WI38 (cell line): ENCODE results near the gene ELMO2.

Source experiments
- H3K4me3 ChIP-seq: 2 replicates; pipeline ENCODE4 v1.5.1; 2011; ENCODE audit warnings: low read depth, mild to moderate bottlenecking, control low read depth, low read length
- TF ChIP-seq, protein P1 (sequence below): IDR thresholded peaks from 2 replicates; pipeline ENCODE4 v1.5.1; 2012; ENCODE audit warnings: low read depth, mild to moderate bottlenecking, control low read depth, low read length

Gene ELMO2

GRCh38 chr20:46343975-46344357, 62.4 kb downstream of the ELMO2 start:
- H3K4me3 ChIP-seq = no peak overlapping the region
- TF ChIP-seq, protein P1, sequence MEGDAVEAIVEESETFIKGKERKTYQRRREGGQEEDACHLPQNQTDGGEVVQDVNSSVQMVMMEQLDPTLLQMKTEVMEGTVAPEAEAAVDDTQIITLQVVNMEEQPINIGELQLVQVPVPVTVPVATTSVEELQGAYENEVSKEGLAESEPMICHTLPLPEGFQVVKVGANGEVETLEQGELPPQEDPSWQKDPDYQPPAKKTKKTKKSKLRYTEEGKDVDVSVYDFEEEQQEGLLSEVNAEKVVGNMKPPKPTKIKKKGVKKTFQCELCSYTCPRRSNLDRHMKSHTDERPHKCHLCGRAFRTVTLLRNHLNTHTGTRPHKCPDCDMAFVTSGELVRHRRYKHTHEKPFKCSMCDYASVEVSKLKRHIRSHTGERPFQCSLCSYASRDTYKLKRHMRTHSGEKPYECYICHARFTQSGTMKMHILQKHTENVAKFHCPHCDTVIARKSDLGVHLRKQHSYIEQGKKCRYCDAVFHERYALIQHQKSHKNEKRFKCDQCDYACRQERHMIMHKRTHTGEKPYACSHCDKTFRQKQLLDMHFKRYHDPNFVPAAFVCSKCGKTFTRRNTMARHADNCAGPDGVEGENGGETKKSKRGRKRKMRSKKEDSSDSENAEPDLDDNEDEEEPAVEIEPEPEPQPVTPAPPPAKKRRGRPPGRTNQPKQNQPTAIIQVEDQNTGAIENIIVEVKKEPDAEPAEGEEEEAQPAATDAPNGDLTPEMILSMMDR = no peak

- TF ChIP-seq, protein P1 = no peak
- H3K4me3 ChIP-seq = no peak overlapping the region
These were observed 63.0 kb downstream of the ELMO2 start for GRCh38 chr20:46343348-46343974.

- no peak overlapping the region for H3K4me3 ChIP-seq
These were observed 63.7 kb downstream of the ELMO2 start for GRCh38 chr20:46342451-46343347.

DNA sequence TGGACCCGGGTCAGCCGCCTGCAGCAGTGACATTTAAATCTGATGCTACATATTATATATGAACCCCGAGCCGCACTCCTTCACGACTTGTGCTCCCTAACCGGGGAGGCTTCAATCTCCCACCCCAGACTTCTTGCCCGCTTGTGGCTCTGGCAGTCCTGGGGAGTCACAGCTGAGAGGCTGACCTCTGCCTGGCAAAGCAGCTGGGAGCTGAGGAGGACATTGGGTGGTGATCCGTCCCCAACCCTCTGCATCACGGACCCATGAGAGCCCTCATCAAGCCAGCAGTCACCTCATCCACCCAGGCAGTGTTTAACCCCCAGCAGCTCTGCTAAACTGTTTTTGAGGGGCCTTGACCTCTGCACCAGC, 64.4 kb downstream of the ELMO2 start:
- no peak overlapping the region for H3K4me3 ChIP-seq
- TF ChIP-seq, protein P1 = no peak

More at GRCh38 chr20:46342451-46343347, 63.7 kb downstream of the ELMO2 start:
- TF ChIP-seq, protein P1 = no peak

GRCh38 chr20:46341074-46342009, 65.1 kb downstream of the ELMO2 start:
- TF ChIP-seq, protein P1 = no peak

GRCh38 chr20:46339037-46339436, 67.4 kb downstream of the ELMO2 start:
- H3K4me3 ChIP-seq = no peak overlapping the region
- TF ChIP-seq, protein P1 = no peak

More at GRCh38 chr20:46341074-46342009, 65.1 kb downstream of the ELMO2 start:
- no peak overlapping the region for H3K4me3 ChIP-seq
